H1 (cell line): Measurements from ENCODE around the gene DAB2IP. TPM values are rescaled to one million over a fixed set of nuclear protein-coding genes. Genes with fewer than 3 reads are reported as not detected.

ENCODE experiments used
- CTCF ChIA-PET: fragments of 300-600 bp; sonication (Branson Sonifier 250); formaldehyde crosslinking; loops from one replicate; lab custom pipeline; 2021; ENCODE audit not compliant: partially characterized antibody; lab: Charles Lee
- POLR2A ChIA-PET: fragments of 300-600 bp; sonication (Branson Sonifier 250); formaldehyde crosslinking; loops from one replicate; lab custom pipeline; 2021; ENCODE audit warnings: inconsistent platforms; ENCODE audit not compliant: partially characterized antibody; lab: Charles Lee
- DNase-seq, 2 experiments: peaks; one replicate each; pipeline versions ENCODE4 v3.0.0 to v3.0.0-alpha.2; 2010 to 2022; ENCODE audit warnings: low spot score in 2 of 2, low read depth in 1 of 2, mixed read lengths in 1 of 2
- FAIRE-seq: peaks from 2 replicates; lab custom pipeline; 2011; peaks lifted over from hg19 to GRCh38; lab: Jason Lieb, UNC
- H2AFZ ChIP-seq: 2 replicates; pipeline ENCODE4 v1.8.1; 2012; ENCODE audit warnings: low read length, inconsistent platforms
- H2AK5ac ChIP-seq: 2 replicates; pipeline ENCODE4 v1.6.1; 2013; ENCODE audit warnings: low read depth, low read length
- H2BK120ac ChIP-seq: replicated peaks from 2 replicates; pipeline ENCODE3; 2013; ENCODE audit warnings: low read depth, low read length, inconsistent platforms
- H2BK12ac ChIP-seq: 2 replicates; pipeline ENCODE4 v1.6.1; 2013; ENCODE audit warnings: low read depth, low read length
- H2BK15ac ChIP-seq: 2 replicates; pipeline ENCODE4 v1.6.1; 2013; ENCODE audit warnings: low read length
- H2BK20ac ChIP-seq: 2 replicates; pipeline ENCODE4 v1.6.1; 2013; ENCODE audit warnings: low read length
- H2BK5ac ChIP-seq: 2 replicates; pipeline ENCODE4 v1.6.1; 2013; ENCODE audit warnings: low read depth, low read length
- H3K14ac ChIP-seq: 2 replicates; pipeline ENCODE4 v1.6.1; 2013; ENCODE audit warnings: inconsistent platforms; ENCODE audit not compliant: insufficient read length
- H3K18ac ChIP-seq: 2 replicates; pipeline ENCODE4 v1.6.1; 2013; ENCODE audit warnings: low read length; ENCODE audit errors: extremely low read depth
- H3K23ac ChIP-seq: 2 replicates; pipeline ENCODE4 v1.6.1; 2013; ENCODE audit warnings: inconsistent platforms; ENCODE audit not compliant: insufficient read length
- H3K23me2 ChIP-seq: 2 replicates; pipeline ENCODE4 v1.6.1; 2013; ENCODE audit warnings: low read depth, low read length
- H3K27ac ChIP-seq: 2 replicates; pipeline ENCODE4 v1.6.1; 2011; ENCODE audit warnings: low read depth, low read length, inconsistent platforms
- H3K27me3 ChIP-seq, 4 experiments: replicated peaks in 1 of 4; 1 replicate in 1 of 4; 2 replicates in 3 of 4; pipeline versions ENCODE4 v1.6.1 to v1.8.1; 2011 to 2013; ENCODE audit warnings: low read length in 3 of 4, mild to moderate bottlenecking in 3 of 4, inconsistent platforms in 2 of 4, mixed read lengths in 2 of 4, moderate library complexity in 1 of 4; ENCODE audit not compliant: control insufficient read depth in 3 of 4, insufficient read depth in 3 of 4; ENCODE audit errors: extremely low read depth in 1 of 4
- H3K36me3 ChIP-seq, 4 experiments: 2 replicates each; pipeline versions ENCODE4 v1.6.1 to v1.8.1; 2011 to 2013; ENCODE audit warnings: mild to moderate bottlenecking in 4 of 4, low read length in 3 of 4, moderate library complexity in 2 of 4, control low read depth in 1 of 4, inconsistent platforms in 1 of 4; ENCODE audit not compliant: insufficient read depth in 4 of 4, control insufficient read depth in 2 of 4
- H3K4ac ChIP-seq: replicated peaks from 2 replicates; pipeline ENCODE3; 2013; ENCODE audit warnings: low read length, low read depth, mixed read lengths, inconsistent platforms; ENCODE audit not compliant: insufficient read length
- H3K4me1 ChIP-seq, 4 experiments: replicated peaks in 1 of 4; 1 replicate in 1 of 4; 2 replicates in 3 of 4; pipeline versions ENCODE4 v1.6.1 to v1.8.1; 2011 to 2013; ENCODE audit warnings: low read length in 3 of 4, inconsistent platforms in 2 of 4, mixed read lengths in 1 of 4; ENCODE audit not compliant: insufficient read depth in 4 of 4, control insufficient read depth in 3 of 4
- H3K4me2 ChIP-seq, 2 experiments: 2 replicates each; pipeline versions ENCODE4 v1.6.1 to v1.8.1; 2011 to 2013; ENCODE audit warnings: low read depth in 2 of 2, low read length in 2 of 2, control low read depth in 1 of 2, inconsistent platforms in 1 of 2, mild to moderate bottlenecking in 1 of 2; ENCODE audit not compliant: insufficient read depth in 1 of 2
- H3K4me3 ChIP-seq, 4 experiments: fragments of 200-600, 300-600 bp in 1 of 4; sonication (generic), shearing (Covaris generic), sonication (Bioruptor Twin) in 1 of 4; 2 replicates each; pipeline versions ENCODE4 v1.5.1 to v1.8.1; 2011 to 2016; ENCODE audit warnings: low read length in 4 of 4, low read depth in 3 of 4, control low read depth in 2 of 4, inconsistent platforms in 2 of 4, mild to moderate bottlenecking in 2 of 4, mixed read lengths in 1 of 4, moderate library complexity in 1 of 4; ENCODE audit not compliant: insufficient read depth in 2 of 4; ENCODE audit errors: extremely low read depth in 1 of 4
- H3K56ac ChIP-seq: replicated peaks from 2 replicates; pipeline ENCODE3; 2013; ENCODE audit warnings: low read depth, mild to moderate bottlenecking, mixed read lengths, low read length, inconsistent platforms; ENCODE audit not compliant: insufficient read length
- H3K79me1 ChIP-seq: 2 replicates; pipeline ENCODE4 v1.6.1; 2013; ENCODE audit warnings: low read depth, low read length, control low read depth
- H3K79me2 ChIP-seq, 2 experiments: 2 replicates each; pipeline versions ENCODE4 v1.6.1 to v1.8.1; 2012 to 2013; ENCODE audit warnings: low read length in 2 of 2, mild to moderate bottlenecking in 2 of 2, inconsistent platforms in 1 of 2; ENCODE audit not compliant: insufficient read depth in 2 of 2, control insufficient read depth in 1 of 2
- H3K9ac ChIP-seq, 4 experiments: replicated peaks in 1 of 4; 1 replicate in 1 of 4; 2 replicates in 3 of 4; pipeline versions ENCODE4 v1.6.1 to v1.8.1; 2011 to 2013; ENCODE audit warnings: low read depth in 3 of 4, low read length in 3 of 4, control low read depth in 2 of 4, mild to moderate bottlenecking in 2 of 4, moderate library complexity in 2 of 4, inconsistent platforms in 1 of 4; ENCODE audit errors: extremely low read depth in 1 of 4
- H3K9me3 ChIP-seq, 2 experiments: 2 replicates each; pipeline versions ENCODE4 v1.6.1 to v1.8.1; 2012 to 2013; ENCODE audit warnings: mild to moderate bottlenecking in 2 of 2, moderate library complexity in 2 of 2, control low read depth in 1 of 2, inconsistent platforms in 1 of 2, low read depth in 1 of 2, low read length in 1 of 2, mixed read lengths in 1 of 2; ENCODE audit not compliant: insufficient read depth in 2 of 2
- H4K20me1 ChIP-seq, 2 experiments: replicated peaks in 1 of 2; 2 replicates each; pipeline versions ENCODE3 to v1.8.1; 2011 to 2013; ENCODE audit warnings: inconsistent platforms in 2 of 2, low read length in 2 of 2, mild to moderate bottlenecking in 1 of 2; ENCODE audit not compliant: insufficient read depth in 2 of 2, control insufficient read depth in 1 of 2
- H4K5ac ChIP-seq: 2 replicates; pipeline ENCODE4 v1.6.1; 2013; ENCODE audit warnings: low read length, low read depth, mixed read lengths, inconsistent platforms; ENCODE audit not compliant: insufficient read length
- H4K8ac ChIP-seq: 2 replicates; pipeline ENCODE4 v1.8.0; 2013; ENCODE audit warnings: mild to moderate bottlenecking, moderate library complexity, low read length, inconsistent platforms; ENCODE audit not compliant: insufficient read depth; ENCODE audit errors: extremely low read depth
- H4K91ac ChIP-seq: replicated peaks from 2 replicates; pipeline ENCODE3; 2013; ENCODE audit warnings: low read length, mixed read lengths, inconsistent platforms; ENCODE audit not compliant: insufficient read length
- ATF3 ChIP-seq: IDR thresholded peaks from 2 replicates; pipeline ENCODE4 v1.6.1; 2011; ENCODE audit warnings: low read depth, mild to moderate bottlenecking, low read length; ENCODE audit not compliant: insufficient read depth
- E2F6 ChIP-seq: IDR thresholded peaks from 2 replicates; pipeline ENCODE4 v1.6.1; 2012; ENCODE audit warnings: inconsistent platforms
- EGR1 ChIP-seq: IDR thresholded peaks from 2 replicates; pipeline ENCODE4 v1.6.1; 2011; ENCODE audit warnings: low read depth, low read length, borderline replicate concordance
- EP300 ChIP-seq, 2 experiments: IDR thresholded peaks; 1 replicate in 1 of 2; 2 replicates in 1 of 2; pipeline ENCODE4 v1.6.1; 2011 to 2012; ENCODE audit warnings: low read depth in 2 of 2, low read length in 2 of 2, mild to moderate bottlenecking in 2 of 2, borderline replicate concordance in 1 of 2, inconsistent platforms in 1 of 2, moderate library complexity in 1 of 2
- KDM1A ChIP-seq: fragments of 200-600, 300-600 bp; sonication (generic); IDR thresholded peaks from 2 replicates; pipeline ENCODE4 v1.7.1; 2016; ENCODE audit warnings: mild to moderate bottlenecking, low read length, borderline replicate concordance
- MAFK ChIP-seq: IDR thresholded peaks from 2 replicates; pipeline ENCODE4 v1.6.1; 2012; ENCODE audit warnings: low read depth, mild to moderate bottlenecking, improper control_type of control experiment, low read length
- RBBP5 ChIP-seq: IDR thresholded peaks from 2 replicates; pipeline ENCODE4 v1.7.1; 2012; ENCODE audit warnings: low read depth, mild to moderate bottlenecking, inconsistent platforms, low read length, moderate library complexity, borderline replicate concordance
- SIRT6 ChIP-seq: IDR thresholded peaks from one replicate; pipeline ENCODE4 v1.7.1; 2012; ENCODE audit warnings: low read length, inconsistent platforms
- SP4 ChIP-seq: IDR thresholded peaks from 2 replicates; pipeline ENCODE4 v1.6.1; 2012; ENCODE audit warnings: low read length, inconsistent platforms
- SUZ12 ChIP-seq: fragments of 200-600 bp; sonication (generic); IDR thresholded peaks from 2 replicates; pipeline ENCODE4 v1.6.1; 2012; ENCODE audit warnings: mild to moderate bottlenecking, inconsistent platforms, low read length, moderate library complexity, mixed read lengths
- TEAD4 ChIP-seq: IDR thresholded peaks from 2 replicates; pipeline ENCODE4 v1.6.1; 2012; ENCODE audit warnings: low read depth, low read length, inconsistent platforms, mixed read lengths
- YY1 ChIP-seq: IDR thresholded peaks from 2 replicates; pipeline ENCODE4 v1.6.1; 2011; ENCODE audit warnings: low read depth, mild to moderate bottlenecking, low read length
- WGBS, 2 experiments: shearing (Covaris generic) in 1 of 2; methylation state at CpG; one replicate each; pipeline versions ENCODE4 v1.1.6 to v1.1.7; 2013 to 2015; ENCODE audit warnings: low lambda C conversion rate in 2 of 2, mixed read lengths in 2 of 2, inconsistent platforms in 1 of 2, low coverage in 1 of 2, missing lambda C conversion rate in 1 of 2; ENCODE audit not compliant: insufficient replicate concordance in 2 of 2, insufficient coverage in 1 of 2, insufficient read length in 1 of 2; ENCODE audit errors: extremely low coverage in 1 of 2, missing lambda C conversion rate in 1 of 2; 5-methylcytosine and 5-hydroxymethylcytosine counted together
- polyA plus RNA-seq, 7 experiments: library from polyadenylated mRNA; depleted of rRNA in 3 of 7; stranded (reverse) in 5 of 7; unstranded in 2 of 7; fragments of >200 nt in 5 of 7; fragments of 200-250 nt in 2 of 7; gene quantifications; 1 replicate in 5 of 7; 2 replicates in 1 of 7; 4 replicates in 1 of 7; pipeline versions ENCODE4 v1.2.1 to v1.2.3, GENCODE V29; 2011 to 2013; ENCODE audit warnings: missing spikeins in 2 of 7, mixed read lengths in 2 of 7
- total RNA-seq: library from RNA; stranded (reverse); fragmentation: NEBNext Ultra II Directional; extraction: Animal tissue kit (Norgen Biotek cat#: 25700); gene quantifications from 2 replicates; pipeline ENCODE4 v1.2.1, GENCODE V29; 2021

DAB2IP gene
- total and polyA plus RNA-seq, 2 of the 8 experiments (the other 6 are each of a cell fraction or from before 2014, with no cell fraction given), result 19.7 to 39.5 TPM

- no peak overlapping the region for H2BK5ac ChIP-seq
- no peak overlapping the region for H2AK5ac ChIP-seq
- ChIA-PET POLR2A (no interaction called here), CTCF (interaction anchor here (1.1 to 1.7 kb wide), 7 partner anchors 10 to 216 kb away, joined by 3 to 5 read pairs (median 4); no protein-coding TSS in a partner anchor)
- no peak overlapping the region for H3K56ac ChIP-seq
- no peak overlapping the region for H3K18ac ChIP-seq
- no peak overlapping the region for H2BK15ac ChIP-seq
- no peak overlapping the region for H3K27ac ChIP-seq
- H3K4me2 ChIP-seq, result no peak overlapping the region
- WGBS, 2 experiments, result 100% methylated on average over 4 of the region's 18 CpGs; no CpG with 5 or more reads in 1 of the 2 experiments
- no peak for FAIRE-seq
- H3K27me3 ChIP-seq, result no peaks in the 10 kb centered on the region
- no peak overlapping the region for H4K5ac ChIP-seq
- no peak overlapping the region for H3K14ac ChIP-seq
- no peak for DNase-seq
- no peak overlapping the region for H3K23ac ChIP-seq
- H3K4me3 ChIP-seq, result no peak overlapping the region
- no peak overlapping the region for H2BK12ac ChIP-seq
- no peak overlapping the region for H2BK120ac ChIP-seq
- peaks cover 3 to 39% (median 19%) of the 10 kb centered on the region in 4 experiments; a peak in 7 of 8 replicates for H3K36me3 ChIP-seq
- peaks cover 0 to 4% of the 10 kb centered on the region in 2 experiments for H4K20me1 ChIP-seq
- no peaks in the 10 kb centered on the region for H3K79me2 ChIP-seq
- no peaks in the 10 kb centered on the region; the same call in 1 of the 2 replicates for H3K23me2 ChIP-seq
- H3K9me3 ChIP-seq, result no peaks in the 10 kb centered on the region
- no peaks in the 10 kb centered on the region for H3K4me1 ChIP-seq
- no peak overlapping the region for H2AFZ ChIP-seq
- no peak overlapping the region for H2BK20ac ChIP-seq
- no peak overlapping the region for H4K91ac ChIP-seq
- no peak overlapping the region for H3K9ac ChIP-seq
- H3K79me1 ChIP-seq, result no peaks in the 10 kb centered on the region
- peak overlapping the region; percentile 3; the same call in 1 of the 2 replicates for H4K8ac ChIP-seq
- H3K4ac ChIP-seq, result no peak overlapping the region
- TF ChIP-seq SUZ12 (no peak), TEAD4 (no peak), RBBP5 (no peak), SIRT6 (no peak), KDM1A (no peak), EGR1 (no peak), EP300 (IDR thresholded peaks at IDR 0.05; ENCODE audit: borderline replicate concordance in 1 of 2, low read depth in 2 of 2, low read length in 2 of 2) (no peak), SP4 (no peak), ATF3 (no peak), E2F6 (no peak), YY1 (no peak), MAFK (no peak)
Measured at GRCh38 chr9:121773286-121773953, 122.0 kb downstream of the DAB2IP start.
